Liver (tissue), 9 donors: ENCODE results near the gene MUC21. TPM values are rescaled to one million over a fixed set of nuclear protein-coding genes. Genes with fewer than 3 reads are reported as not detected.
"Not testable (repeated sequence)": the region's sequence is repeated elsewhere in the genome, so short reads cannot be mapped to it uniquely, and the experiment has no call there.

Experiments
- DNase-seq: peaks from one replicate; pipeline ENCODE4 v3.0.0-alpha.2; 2017; ENCODE audit warnings: low spot score
- H3K27ac ChIP-seq, 2 donors: one replicate each; pipeline ENCODE4 v1.7.0; 2013; ENCODE audit warnings: inconsistent platforms in 2 of 2, low read length in 2 of 2, control low read depth in 1 of 2, low read depth in 1 of 2, mild to moderate bottlenecking in 1 of 2
- H3K27me3 ChIP-seq, 4 donors: one replicate each; pipeline versions ENCODE4 v1.6.1 to v1.7.0; 2013; ENCODE audit warnings: low read length in 3 of 4, inconsistent platforms in 1 of 4, mild to moderate bottlenecking in 1 of 4, moderate library complexity in 1 of 4; ENCODE audit not compliant: control insufficient read depth in 4 of 4, insufficient read depth in 4 of 4
- H3K36me3 ChIP-seq, 4 donors: one replicate each; pipeline versions ENCODE4 v1.6.1 to v1.7.0; 2013; ENCODE audit warnings: low read length in 3 of 4, mild to moderate bottlenecking in 3 of 4, low read depth in 1 of 4, moderate library complexity in 1 of 4; ENCODE audit not compliant: control insufficient read depth in 4 of 4, insufficient read depth in 3 of 4
- H3K4me1 ChIP-seq, 4 donors: one replicate each; pipeline versions ENCODE4 v1.6.1 to v1.7.0; 2013; ENCODE audit warnings: low read length in 3 of 4, mild to moderate bottlenecking in 3 of 4, moderate library complexity in 1 of 4; ENCODE audit not compliant: control insufficient read depth in 4 of 4, insufficient read depth in 4 of 4
- H3K4me3 ChIP-seq, 3 donors: one replicate each; pipeline versions ENCODE4 v1.6.1 to v1.7.0; 2013; ENCODE audit warnings: low read length in 3 of 3, control low read depth in 1 of 3, low read depth in 1 of 3, mild to moderate bottlenecking in 1 of 3
- H3K9ac ChIP-seq, 2 donors: one replicate each; pipeline ENCODE4 v1.7.0; 2013; ENCODE audit warnings: low read length in 2 of 2, mild to moderate bottlenecking in 2 of 2, moderate library complexity in 2 of 2, control low read depth in 1 of 2, low read depth in 1 of 2
- H3K9me3 ChIP-seq, 4 donors: one replicate each; pipeline versions ENCODE4 v1.6.1 to v1.7.0; 2013; ENCODE audit warnings: low read length in 3 of 4; ENCODE audit not compliant: control insufficient read depth in 4 of 4
- EGR1 ChIP-seq, 2 donors: IDR thresholded peaks; 2 replicates each; pipeline ENCODE4 v1.6.1; 2016 to 2018; ENCODE audit warnings: antibody characterized with exemption in 2 of 2, low read depth in 2 of 2
- FOXA1 ChIP-seq: IDR thresholded peaks from 2 replicates; pipeline ENCODE4 v1.6.1; 2016; ENCODE audit warnings: antibody characterized with exemption
- FOXA2 ChIP-seq: IDR thresholded peaks from 2 replicates; pipeline ENCODE4 v1.6.1; 2016; ENCODE audit warnings: antibody characterized with exemption
- GABPA ChIP-seq, 2 donors: IDR thresholded peaks in 1 of 2; conservative IDR thresholded peaks in 1 of 2; 2 replicates each; pipeline ENCODE4 v1.6.1; 2016; ENCODE audit warnings: antibody characterized with exemption in 2 of 2, mild to moderate bottlenecking in 1 of 2, moderate library complexity in 1 of 2
- HNF4A ChIP-seq, 2 donors: conservative IDR thresholded peaks; 2 replicates each; pipeline ENCODE4 v1.6.1; 2016; ENCODE audit warnings: antibody characterized with exemption in 2 of 2, mild to moderate bottlenecking in 2 of 2
- HNF4G ChIP-seq: IDR thresholded peaks from 2 replicates; pipeline ENCODE4 v1.6.1; 2016; ENCODE audit warnings: antibody characterized with exemption
- JUND ChIP-seq, 2 donors: IDR thresholded peaks; 2 replicates each; pipeline ENCODE4 v1.6.1; 2016; ENCODE audit warnings: antibody characterized with exemption in 2 of 2
- NR2F2 ChIP-seq: IDR thresholded peaks from 2 replicates; pipeline ENCODE4 v1.6.1; 2016; ENCODE audit warnings: antibody characterized with exemption
- RAD21 ChIP-seq, 2 donors: IDR thresholded peaks; 2 replicates each; pipeline ENCODE4 v1.6.1; 2016; ENCODE audit warnings: antibody characterized with exemption in 2 of 2, mild to moderate bottlenecking in 2 of 2
- RXRA ChIP-seq, 2 donors: IDR thresholded peaks; 2 replicates each; pipeline ENCODE4 v1.6.1; 2017 to 2018; ENCODE audit warnings: antibody characterized with exemption in 2 of 2, mild to moderate bottlenecking in 1 of 2
- SP1 ChIP-seq: IDR thresholded peaks from 2 replicates; pipeline ENCODE4 v1.6.1; 2018; ENCODE audit warnings: antibody characterized with exemption, mild to moderate bottlenecking
- TAF1 ChIP-seq: conservative IDR thresholded peaks from 2 replicates; pipeline ENCODE4 v1.6.1; 2016; ENCODE audit warnings: antibody characterized with exemption, mild to moderate bottlenecking
- YY1 ChIP-seq: IDR thresholded peaks from 2 replicates; pipeline ENCODE4 v1.6.1; 2016; ENCODE audit warnings: antibody characterized with exemption, mild to moderate bottlenecking
- WGBS: extraction: QIAGEN DNeasy Blood & Tissue Kit; methylation state at CpG from one replicate; pipeline ENCODE4 v1.1.7; 2013; 5-methylcytosine and 5-hydroxymethylcytosine counted together
- polyA plus RNA-seq, 2 donors: library from polyadenylated mRNA; stranded (reverse) in 1 of 2; unstranded in 1 of 2; fragments of 200-250 nt in 1 of 2; fragments of >200 nt in 1 of 2; fragmentation: Nextera tagmentation in 1 of 2; extraction: Ambion mirVana in 1 of 2; gene quantifications; one replicate each; pipeline versions ENCODE4 v1.2.1 to v1.2.3, GENCODE V29; 2013 to 2015
- total RNA-seq, 2 donors: library from RNA; depleted of rRNA; stranded (reverse); fragments of >200 nt; gene quantifications; one replicate each; pipeline ENCODE4 v1.2.3, GENCODE V29; 2014
- TF ChIP-seq, protein P1 (sequence below): IDR thresholded peaks from 2 replicates; pipeline ENCODE4 v1.6.1; 2016; ENCODE audit warnings: antibody characterized with exemption
- TF ChIP-seq, protein P2 (sequence below): IDR thresholded peaks from 2 replicates; pipeline ENCODE4 v1.6.1; 2016; ENCODE audit warnings: antibody characterized with exemption
- TF ChIP-seq, protein P3 (sequence below): fragments of 150-350 bp; IDR thresholded peaks from 2 replicates; pipeline ENCODE4 v1.5.1; 2017; ENCODE audit warnings: improper control_type of control experiment, low read depth, low read length; ENCODE audit not compliant: missing input control
- donor health status: healthy.
- donor health status: healthy.
- donor health status: healthy.
- donor health status: healthy.
- donor health status: healthy.

The MUC21 gene
- total and polyA plus RNA-seq, 4 donors, result 0.02 TPM; not detected in 3

DNA sequence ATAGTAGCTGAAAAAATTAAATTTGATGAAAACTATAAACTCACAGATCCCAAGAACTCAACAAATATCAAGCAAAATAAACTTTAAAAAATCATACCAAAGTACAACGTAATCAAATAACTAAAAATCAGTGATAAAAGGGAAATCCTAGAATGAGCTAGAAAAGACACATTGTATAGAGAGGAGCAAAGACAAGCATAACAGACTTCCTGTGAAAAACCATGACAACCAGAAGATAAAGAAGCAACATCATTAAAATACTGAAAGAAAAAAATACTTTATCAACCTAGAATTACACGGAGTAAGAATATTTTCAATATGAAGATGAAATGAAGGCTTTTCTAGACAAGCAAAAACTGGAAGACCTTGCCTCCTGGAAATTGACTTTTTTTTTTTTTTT, 36.5 kb downstream of the MUC21 start:
- WGBS, result 76% methylated on average over 2 of the region's 2 CpGs
- no peaks in the 10 kb centered on the region for H3K4me1 ChIP-seq
- H3K9ac ChIP-seq, result no peak overlapping the region
- TF ChIP-seq EGR1 (IDR thresholded peaks at IDR 0.05; ENCODE audit: low read depth in 2 of 2), result no peak
- peaks cover 0 to 1% (median 0%) of the 10 kb centered on the region in 4 donors for H3K9me3 ChIP-seq
- peaks cover 0 to 4% (median 0%) of the 10 kb centered on the region in 4 donors for H3K27me3 ChIP-seq
- no peaks in the 10 kb centered on the region for H3K36me3 ChIP-seq
- no peak for DNase-seq
- no peak overlapping the region for H3K4me3 ChIP-seq
- H3K27ac ChIP-seq, result no peak overlapping the region

DNA sequence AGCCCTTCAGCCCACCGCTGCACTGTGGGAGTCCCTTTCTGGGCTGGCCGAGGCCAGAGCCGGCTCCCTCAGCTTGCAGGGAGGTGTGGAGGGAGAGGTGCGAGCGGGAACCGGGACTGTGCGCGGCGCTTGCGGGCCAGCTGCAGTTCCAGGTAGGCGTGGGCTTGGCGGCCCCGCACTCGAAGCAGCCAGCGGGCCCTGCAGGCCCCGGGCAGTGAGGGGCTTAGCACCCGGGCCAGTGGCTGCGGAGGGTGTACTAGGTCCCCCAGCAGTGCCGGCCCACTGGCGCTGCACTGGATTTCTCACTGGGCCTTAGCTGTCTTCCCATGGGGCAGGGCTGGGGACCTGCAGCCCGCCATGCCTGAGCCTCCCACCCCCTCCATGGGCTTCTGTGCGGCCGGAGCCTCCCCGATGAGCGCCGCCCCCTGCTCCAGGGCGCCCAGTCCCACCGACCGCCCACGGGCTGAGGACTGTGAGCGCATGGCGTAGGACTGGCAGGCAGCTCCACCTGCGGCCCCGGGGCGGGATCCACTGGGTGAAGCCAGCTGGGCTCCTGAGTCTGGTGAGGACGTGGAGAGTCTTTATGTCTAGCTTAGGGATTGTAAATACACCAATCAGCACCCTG, 37.2 kb downstream of the MUC21 start:
- H3K36me3 ChIP-seq, H3K27ac ChIP-seq, H3K9me3 ChIP-seq, DNase-seq, H3K4me1 ChIP-seq, H3K4me3 ChIP-seq, H3K27me3 ChIP-seq, H3K9ac ChIP-seq: not testable (repeated sequence)
- WGBS, result 90% methylated on average over 36 of the region's 36 CpGs

DNA sequence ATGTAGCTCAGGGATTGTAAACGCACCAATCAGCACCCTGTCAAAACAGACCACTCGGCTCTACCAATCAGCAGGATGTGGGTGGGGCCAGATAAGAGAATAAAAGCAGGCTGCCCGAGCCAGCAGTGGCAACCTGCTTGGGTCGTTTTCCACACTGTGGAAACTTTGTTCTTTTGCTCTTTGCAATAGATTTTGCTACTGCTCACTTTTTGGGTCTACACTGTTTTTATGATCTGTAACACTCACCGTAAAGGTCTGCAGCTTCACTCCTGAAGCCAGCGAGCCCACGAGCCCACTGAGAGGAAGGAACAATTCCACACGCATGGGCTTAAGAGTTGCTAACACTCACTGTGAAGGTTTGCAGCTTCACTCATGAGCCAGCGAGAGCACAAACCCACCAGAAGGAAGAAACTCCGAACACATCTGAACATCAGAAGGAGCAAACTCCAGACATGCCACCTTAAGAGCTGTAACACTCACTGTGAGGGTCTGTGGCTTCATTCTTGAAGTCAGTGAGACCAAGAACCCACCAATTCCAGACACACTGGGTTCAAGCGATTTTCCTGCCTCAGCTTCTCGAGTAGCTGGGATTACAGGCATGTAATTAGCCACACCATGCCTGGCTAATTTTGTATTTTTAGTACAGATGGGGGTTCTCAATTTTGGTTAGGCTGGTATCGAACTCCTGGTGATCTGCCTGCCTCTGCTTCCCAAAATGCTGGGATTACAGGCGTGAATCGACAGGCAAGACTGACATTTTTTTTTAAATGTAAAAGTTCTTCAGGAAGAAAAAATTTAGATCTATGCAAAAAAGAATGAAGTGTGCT, 38.4 kb downstream of the MUC21 start:
- not testable (repeated sequence) for H3K4me3 ChIP-seq, DNase-seq, H3K9ac ChIP-seq, H3K36me3 ChIP-seq, H3K27me3 ChIP-seq, H3K9me3 ChIP-seq, H3K27ac ChIP-seq, H3K4me1 ChIP-seq
- 76% methylated on average over 15 of the region's 15 CpGs for WGBS

DNA sequence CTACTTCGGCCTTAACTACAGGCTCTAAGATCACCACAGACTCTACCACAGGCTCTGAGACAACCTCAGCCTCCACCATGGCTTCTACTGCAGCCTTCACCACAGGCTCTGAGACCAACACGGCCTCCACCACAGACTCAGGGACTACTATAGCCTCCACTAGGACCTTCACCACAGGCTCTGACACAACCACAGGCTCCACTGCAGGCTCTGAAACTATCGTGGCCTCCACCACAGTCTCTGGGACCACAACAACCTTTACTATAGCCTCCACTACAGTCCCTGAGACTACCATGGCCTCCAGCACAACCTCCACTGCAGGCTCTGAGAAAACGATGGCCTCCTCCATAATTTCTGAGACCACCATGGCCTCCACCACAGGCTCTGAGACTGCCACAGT, 42.1 kb downstream of the MUC21 start:
- Histone ChIP-seq H3K27me3 (peaks cover 0 to 4% (median 0%) of the 10 kb centered on the region in 4 donors), H3K4me1 (no peaks in the 10 kb centered on the region), H3K36me3 (no peaks in the 10 kb centered on the region), H3K27ac (no peak overlapping the region), H3K9me3 (no peaks in the 10 kb centered on the region), H3K4me3 (no peak overlapping the region), H3K9ac (no peak overlapping the region)
- no peak for DNase-seq
- WGBS, result 77% methylated on average over 4 of the region's 4 CpGs
- TF ChIP-seq NR2F2 (no peak), GABPA (IDR thresholded peaks at IDR 0.05 in 1 of 2, conservative IDR thresholded peaks at IDR 0.05 in 1 of 2) (no peak), HNF4G (no peak), TAF1 (no peak), YY1 (no peak), EGR1 (IDR thresholded peaks at IDR 0.05; ENCODE audit: low read depth in 2 of 2) (no peak), SP1 (no peak), FOXA1 (no peak), FOXA2 (no peak), RAD21 (IDR thresholded peaks at IDR 0.05) (no peak), HNF4A (conservative IDR thresholded peaks at IDR 0.05) (no peak), JUND (IDR thresholded peaks at IDR 0.05) (no peak), RXRA (IDR thresholded peaks at IDR 0.05) (no peak)
- TF ChIP-seq, protein P1, sequence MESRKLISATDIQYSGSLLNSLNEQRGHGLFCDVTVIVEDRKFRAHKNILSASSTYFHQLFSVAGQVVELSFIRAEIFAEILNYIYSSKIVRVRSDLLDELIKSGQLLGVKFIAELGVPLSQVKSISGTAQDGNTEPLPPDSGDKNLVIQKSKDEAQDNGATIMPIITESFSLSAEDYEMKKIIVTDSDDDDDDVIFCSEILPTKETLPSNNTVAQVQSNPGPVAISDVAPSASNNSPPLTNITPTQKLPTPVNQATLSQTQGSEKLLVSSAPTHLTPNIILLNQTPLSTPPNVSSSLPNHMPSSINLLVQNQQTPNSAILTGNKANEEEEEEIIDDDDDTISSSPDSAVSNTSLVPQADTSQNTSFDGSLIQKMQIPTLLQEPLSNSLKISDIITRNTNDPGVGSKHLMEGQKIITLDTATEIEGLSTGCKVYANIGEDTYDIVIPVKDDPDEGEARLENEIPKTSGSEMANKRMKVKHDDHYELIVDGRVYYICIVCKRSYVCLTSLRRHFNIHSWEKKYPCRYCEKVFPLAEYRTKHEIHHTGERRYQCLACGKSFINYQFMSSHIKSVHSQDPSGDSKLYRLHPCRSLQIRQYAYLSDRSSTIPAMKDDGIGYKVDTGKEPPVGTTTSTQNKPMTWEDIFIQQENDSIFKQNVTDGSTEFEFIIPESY, result no peak
- TF ChIP-seq, protein P2, sequence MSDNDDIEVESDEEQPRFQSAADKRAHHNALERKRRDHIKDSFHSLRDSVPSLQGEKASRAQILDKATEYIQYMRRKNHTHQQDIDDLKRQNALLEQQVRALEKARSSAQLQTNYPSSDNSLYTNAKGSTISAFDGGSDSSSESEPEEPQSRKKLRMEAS, result no peak
- TF ChIP-seq, protein P3, sequence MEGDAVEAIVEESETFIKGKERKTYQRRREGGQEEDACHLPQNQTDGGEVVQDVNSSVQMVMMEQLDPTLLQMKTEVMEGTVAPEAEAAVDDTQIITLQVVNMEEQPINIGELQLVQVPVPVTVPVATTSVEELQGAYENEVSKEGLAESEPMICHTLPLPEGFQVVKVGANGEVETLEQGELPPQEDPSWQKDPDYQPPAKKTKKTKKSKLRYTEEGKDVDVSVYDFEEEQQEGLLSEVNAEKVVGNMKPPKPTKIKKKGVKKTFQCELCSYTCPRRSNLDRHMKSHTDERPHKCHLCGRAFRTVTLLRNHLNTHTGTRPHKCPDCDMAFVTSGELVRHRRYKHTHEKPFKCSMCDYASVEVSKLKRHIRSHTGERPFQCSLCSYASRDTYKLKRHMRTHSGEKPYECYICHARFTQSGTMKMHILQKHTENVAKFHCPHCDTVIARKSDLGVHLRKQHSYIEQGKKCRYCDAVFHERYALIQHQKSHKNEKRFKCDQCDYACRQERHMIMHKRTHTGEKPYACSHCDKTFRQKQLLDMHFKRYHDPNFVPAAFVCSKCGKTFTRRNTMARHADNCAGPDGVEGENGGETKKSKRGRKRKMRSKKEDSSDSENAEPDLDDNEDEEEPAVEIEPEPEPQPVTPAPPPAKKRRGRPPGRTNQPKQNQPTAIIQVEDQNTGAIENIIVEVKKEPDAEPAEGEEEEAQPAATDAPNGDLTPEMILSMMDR, result no peak
